Peyer's patch (tissue), 4 donors: ENCODE results near the gene APOC3. TPM values are rescaled to one million over a fixed set of nuclear protein-coding genes. Genes with fewer than 3 reads are reported as not detected.
A peak's percentile ranks its signal among the peaks of the same experiment; 100 is the strongest.

Experiments used
- DNase-seq, 3 donors: peaks; one replicate each; pipeline ENCODE4 v3.0.0-alpha.2; 2017 to 2019
- H3K27ac ChIP-seq, 4 donors: fragments of 200-600 bp; sonication (generic); one replicate each; pipeline ENCODE4 v1.5.1; 2016 to 2019
- H3K27me3 ChIP-seq, 2 donors: fragments of 200-600 bp; sonication (generic); one replicate each; pipeline ENCODE4 v1.5.1; 2019
- H3K36me3 ChIP-seq, 3 donors: fragments of 200-600 bp; sonication (generic); one replicate each; pipeline ENCODE4 v1.5.1; 2016 to 2019
- H3K4me1 ChIP-seq, 4 donors: fragments of 200-600 bp; sonication (generic); one replicate each; pipeline ENCODE4 v1.5.1; 2016 to 2019
- H3K4me3 ChIP-seq, 4 donors: fragments of 200-600 bp; sonication (generic); 1 replicate in 3 of 4; 2 replicates in 1 of 4; pipeline ENCODE4 v1.5.1; 2016 to 2019; ENCODE audit warnings: mild to moderate bottlenecking in 1 of 4
- H3K9me3 ChIP-seq, 4 donors: fragments of 200-600 bp; sonication (generic); one replicate each; pipeline ENCODE4 v1.5.1; 2016 to 2019; ENCODE audit warnings: mild to moderate bottlenecking in 1 of 4
- CTCF ChIP-seq, 6 experiments: fragments of 450-650 bp in 4 of 6; fragments of 200-600 bp in 2 of 6; sonication (generic) in 1 of 6; IDR thresholded peaks; one replicate each; pipeline ENCODE4 v1.5.1; 2017 to 2019; ENCODE audit warnings: antibody characterized with exemption in 6 of 6, mild to moderate bottlenecking in 3 of 6, moderate library complexity in 1 of 6
- POLR2A ChIP-seq, 2 donors: fragments of 450-650 bp; IDR thresholded peaks; one replicate each; pipeline ENCODE4 v1.5.1; 2017; ENCODE audit warnings: antibody characterized with exemption in 2 of 2, mild to moderate bottlenecking in 2 of 2, moderate library complexity in 2 of 2
- total RNA-seq, 4 donors: library from RNA; depleted of rRNA; stranded (reverse); fragments of >200 nt; gene quantifications; one replicate each; pipeline ENCODE4 v1.1.0, GENCODE V29; 2016

The APOC3 gene
- total RNA-seq, 4 donors from 2014 or later = 276 to 11,857 (median 5,024) TPM

GRCh38 chr11:116828632-116829524 is 829 bp upstream of the APOC3 start:
- TF ChIP-seq CTCF (IDR thresholded peaks at IDR 0.05) (no peak), POLR2A (IDR thresholded peaks at IDR 0.05) (peak in 1 of 2 donors; percentile 21)
- Histone ChIP-seq H3K9me3 (no peaks in the 10 kb centered on the region), H3K27ac (peak overlapping the region in 3 of 4 donors; percentile 46 to 92 (median 81)), H3K36me3 (no peaks in the 10 kb centered on the region), H3K27me3 (no peaks in the 10 kb centered on the region), H3K4me3 (peak overlapping the region in 2 of 4 donors; percentile 43 to 53), H3K4me1 (no peaks in the 10 kb centered on the region)
- peak in 2 of 3 donors; percentile 61 to 72 for DNase-seq

- Histone ChIP-seq H3K4me1 (peaks cover 0 to 5% (median 1%) of the 10 kb centered on the region in 4 donors), H3K27ac (peak overlapping the region in 3 of 4 donors; percentile 40 to 92 (median 81))
Observed at GRCh38 chr11:116830184-116830912, 641 bp downstream of the APOC3 start.

GRCh38 chr11:116831790-116832349 is 2.2 kb downstream of the APOC3 start:
- TF ChIP-seq POLR2A (IDR thresholded peaks at IDR 0.05) = no peak
- no peak for TF ChIP-seq CTCF (IDR thresholded peaks at IDR 0.05)
- Histone ChIP-seq H3K4me3 (peak overlapping the region in 2 of 4 donors; percentile 36 to 46), H3K4me1 (peaks cover 0 to 20% (median 6%) of the 10 kb centered on the region in 4 donors), H3K36me3 (no peaks in the 10 kb centered on the region), H3K27me3 (no peaks in the 10 kb centered on the region), H3K27ac (peak overlapping the region in 3 of 4 donors; percentile 5 to 82 (median 81)), H3K9me3 (no peaks in the 10 kb centered on the region)
- no peak for DNase-seq

More at GRCh38 chr11:116830184-116830912, 641 bp downstream of the APOC3 start:
- TF ChIP-seq CTCF (IDR thresholded peaks at IDR 0.05) = no peak
- TF ChIP-seq POLR2A (IDR thresholded peaks at IDR 0.05) = no peak
- DNase-seq = no peak
- peak overlapping the region in 2 of 4 donors; percentile 43 to 53 for H3K4me3 ChIP-seq
- H3K9me3 ChIP-seq = no peaks in the 10 kb centered on the region
- no peaks in the 10 kb centered on the region for H3K36me3 ChIP-seq
- no peaks in the 10 kb centered on the region for H3K27me3 ChIP-seq

GRCh38 chr11:116832350-116833290 is 2.9 kb downstream of the APOC3 start:
- TF ChIP-seq POLR2A (IDR thresholded peaks at IDR 0.05) (no peak), CTCF (IDR thresholded peaks at IDR 0.05) (peak in 1 of 6 experiments; percentile 12)
- no peaks in the 10 kb centered on the region for H3K27me3 ChIP-seq
- H3K9me3 ChIP-seq = no peaks in the 10 kb centered on the region
- H3K4me3 ChIP-seq = peak overlapping the region in 2 of 4 donors; percentile 36 to 46
- DNase-seq = no peak
- H3K36me3 ChIP-seq = no peaks in the 10 kb centered on the region
- peak overlapping the region in 2 of 4 donors; percentile 81 to 82 for H3K27ac ChIP-seq
- H3K4me1 ChIP-seq = peaks cover 0 to 21% (median 6%) of the 10 kb centered on the region in 4 donors
